IPS DF 6.9 (cell line): ENCODE measurements around the gene MOCOS.

Experiments used
- DNase-seq: peaks from one replicate; pipeline ENCODE4 v3.0.0-alpha.2; 2013; ENCODE audit warnings: low read depth, low spot score
- H3K27ac ChIP-seq: one replicate; pipeline ENCODE4 v1.5.1; 2013; ENCODE audit warnings: low read length, control low read depth
- H3K27me3 ChIP-seq: 2 replicates; pipeline ENCODE4 v1.6.1; 2013; ENCODE audit warnings: mild to moderate bottlenecking, low read length; ENCODE audit not compliant: control insufficient read depth, insufficient read depth
- H3K36me3 ChIP-seq: 2 replicates; pipeline ENCODE4 v1.6.1; 2013; ENCODE audit warnings: low read length; ENCODE audit not compliant: control insufficient read depth, insufficient read depth
- H3K4me1 ChIP-seq: 2 replicates; pipeline ENCODE4 v1.6.1; 2013; ENCODE audit warnings: low read length; ENCODE audit not compliant: control insufficient read depth, insufficient read depth
- H3K4me3 ChIP-seq: 2 replicates; pipeline ENCODE4 v1.5.1; 2013; ENCODE audit warnings: mild to moderate bottlenecking, low read length
- H3K9me3 ChIP-seq: 2 replicates; pipeline ENCODE4 v1.6.1; 2013; ENCODE audit warnings: low read length, inconsistent platforms; ENCODE audit not compliant: control insufficient read depth, insufficient read depth
- WGBS: extraction: QIAGEN DNeasy Blood & Tissue Kit; methylation state at CpG from one replicate; pipeline ENCODE4 v1.1.7; 2013; ENCODE audit warnings: mixed read lengths, missing lambda C conversion rate; ENCODE audit not compliant: insufficient read length, insufficient coverage; 5-methylcytosine and 5-hydroxymethylcytosine counted together

Gene MOCOS

GRCh38 chr18:36187193-36187825 lies at the start of gene MOCOS:
Gene MOCOS (plus strand): TSS chr18:36187497. CDS start chr18:36187540, 43 bp downstream.
- WGBS = no CpG with 5 or more reads among the region's 66 CpGs
- Histone ChIP-seq H3K27me3 (peaks cover 9% of the 10 kb centered on the region; the same call in 1 of the 2 replicates), H3K9me3 (no peaks in the 10 kb centered on the region), H3K27ac (no peak within 1 kb of the TSS), H3K4me3 (peak within 1 kb of the TSS; percentile 65; the same call in 1 of the 2 replicates), H3K4me1 (peaks cover 8% of the 10 kb centered on the region), H3K36me3 (no peaks in the 10 kb centered on the region)
- no peak for DNase-seq

- peaks cover 2% of the 10 kb centered on the region; the same call in 1 of the 2 replicates for H3K36me3 ChIP-seq
- no CpG with 5 or more reads among the region's 5 CpGs for WGBS
- no peaks in the 10 kb centered on the region for H3K27me3 ChIP-seq
- H3K4me3 ChIP-seq = no peak overlapping the region
- no peaks in the 10 kb centered on the region for H3K9me3 ChIP-seq
- no peak overlapping the region for H3K27ac ChIP-seq
- H3K4me1 ChIP-seq = no peaks in the 10 kb centered on the region
- no peak for DNase-seq
These were observed 48.1 kb upstream of the MOCOS start for GRCh38 chr18:36139245-36139644.

GRCh38 chr18:36141576-36141975 lies 45.7 kb upstream of the MOCOS start:
- no peaks in the 10 kb centered on the region for H3K27me3 ChIP-seq
- H3K27ac ChIP-seq = no peak overlapping the region
- no peaks in the 10 kb centered on the region for H3K9me3 ChIP-seq
- H3K4me3 ChIP-seq = no peak overlapping the region
- no peaks in the 10 kb centered on the region for H3K4me1 ChIP-seq
- no CpG with 5 or more reads among the region's 4 CpGs for WGBS
- DNase-seq = no peak
- H3K36me3 ChIP-seq = peaks cover 11% of the 10 kb centered on the region; the same call in 1 of the 2 replicates

- DNase-seq = no peak
- Histone ChIP-seq H3K27ac (no peak overlapping the region), H3K4me3 (no peak overlapping the region), H3K27me3 (no peaks in the 10 kb centered on the region), H3K9me3 (no peaks in the 10 kb centered on the region), H3K36me3 (peaks cover 11% of the 10 kb centered on the region; the same call in 1 of the 2 replicates), H3K4me1 (no peaks in the 10 kb centered on the region)
- no CpG with 5 or more reads among the region's 3 CpGs for WGBS
These were observed 44.5 kb upstream of the MOCOS start for GRCh38 chr18:36142751-36143150.

- no peak for DNase-seq
- no CpG with 5 or more reads among the region's 2 CpGs for WGBS
- H3K4me1 ChIP-seq = no peaks in the 10 kb centered on the region
- peaks cover 11% of the 10 kb centered on the region; the same call in 1 of the 2 replicates for H3K36me3 ChIP-seq
- H3K4me3 ChIP-seq = no peak overlapping the region
- no peaks in the 10 kb centered on the region for H3K9me3 ChIP-seq
- H3K27me3 ChIP-seq = no peaks in the 10 kb centered on the region
- no peak overlapping the region for H3K27ac ChIP-seq
These were observed 43.9 kb upstream of the MOCOS start for GRCh38 chr18:36143391-36143790.

GRCh38 chr18:36149514-36150289 lies 37.6 kb upstream of the MOCOS start:
- peaks cover 25% of the 10 kb centered on the region; the same call in 1 of the 2 replicates for H3K36me3 ChIP-seq
- H3K4me3 ChIP-seq = no peak overlapping the region
- WGBS = no CpG with 5 or more reads among the region's 5 CpGs
- no peaks in the 10 kb centered on the region for H3K4me1 ChIP-seq
- DNase-seq = no peak
- H3K27ac ChIP-seq = no peak overlapping the region
- no peaks in the 10 kb centered on the region for H3K9me3 ChIP-seq
- H3K27me3 ChIP-seq = no peaks in the 10 kb centered on the region

- Histone ChIP-seq H3K4me3 (no peak overlapping the region), H3K27ac (no peak overlapping the region), H3K36me3 (peaks cover 14% of the 10 kb centered on the region; the same call in 1 of the 2 replicates), H3K27me3 (no peaks in the 10 kb centered on the region), H3K9me3 (no peaks in the 10 kb centered on the region), H3K4me1 (no peaks in the 10 kb centered on the region)
- DNase-seq = no peak
- WGBS = no CpG with 5 or more reads among the region's 1 CpG
These were observed 34.5 kb upstream of the MOCOS start for GRCh38 chr18:36152781-36153180.

- Histone ChIP-seq H3K4me3 (no peak overlapping the region), H3K27me3 (no peaks in the 10 kb centered on the region), H3K36me3 (peaks cover 14% of the 10 kb centered on the region; the same call in 1 of the 2 replicates), H3K4me1 (no peaks in the 10 kb centered on the region), H3K27ac (no peak overlapping the region), H3K9me3 (no peaks in the 10 kb centered on the region)
- WGBS = no CpG with 5 or more reads among the region's 4 CpGs
- DNase-seq = no peak
These were observed 34.1 kb upstream of the MOCOS start for GRCh38 chr18:36153203-36153602.

- DNase-seq = no peak
- Histone ChIP-seq H3K4me3 (no peak overlapping the region), H3K9me3 (no peaks in the 10 kb centered on the region), H3K4me1 (no peaks in the 10 kb centered on the region), H3K27me3 (no peaks in the 10 kb centered on the region), H3K27ac (no peak overlapping the region), H3K36me3 (peaks cover 17% of the 10 kb centered on the region; the same call in 1 of the 2 replicates)
- WGBS = no CpG with 5 or more reads among the region's 2 CpGs
These were observed 33.5 kb upstream of the MOCOS start for GRCh38 chr18:36153771-36154170.

GRCh38 chr18:36155851-36156757 lies 31.2 kb upstream of the MOCOS start:
- Histone ChIP-seq H3K27ac (no peak overlapping the region), H3K4me1 (no peaks in the 10 kb centered on the region), H3K27me3 (no peaks in the 10 kb centered on the region), H3K36me3 (peaks cover 11% of the 10 kb centered on the region; the same call in 1 of the 2 replicates), H3K9me3 (no peaks in the 10 kb centered on the region), H3K4me3 (no peak overlapping the region)
- no CpG with 5 or more reads among the region's 7 CpGs for WGBS
- no peak for DNase-seq
